IPS-NIHi11 (cell line): ENCODE results near the gene PAM16.

Experiments
- DNase-seq: peaks from one replicate; pipeline ENCODE4 v3.0.0; 2012; ENCODE audit warnings: mixed read lengths, low spot score

PAM16 gene

GRCh38 chr16:4371357-4372000 is 20.4 kb upstream of the PAM16 start, which contains the start of gene VASN:
Gene VASN (plus strand): TSS chr16:4371848. CDS start chr16:4380878, 9,030 bp downstream.
- DNase-seq = peak; percentile 98

- DNase-seq = no peak
These were observed 19.6 kb upstream of the PAM16 start for GRCh38 chr16:4370570-4371356.

GRCh38 chr16:4370151-4370550 is 19.0 kb upstream of the PAM16 start:
- no peak for DNase-seq

GRCh38 chr16:4369007-4369733 is 18.0 kb upstream of the PAM16 start:
- DNase-seq = no peak

- DNase-seq = no peak
These were observed 16.3 kb upstream of the PAM16 start for GRCh38 chr16:4367393-4367856.

GRCh38 chr16:4366016-4366415 is 14.9 kb upstream of the PAM16 start:
- no peak for DNase-seq

GRCh38 chr16:4365615-4366014 is 14.5 kb upstream of the PAM16 start:
- no peak for DNase-seq

GRCh38 chr16:4365014-4365406 is 13.9 kb upstream of the PAM16 start:
- DNase-seq = no peak

- no peak for DNase-seq
These were observed 13.3 kb upstream of the PAM16 start for GRCh38 chr16:4364196-4365013.

- no peak for DNase-seq
These were observed 11.5 kb upstream of the PAM16 start for GRCh38 chr16:4362476-4363135.

- DNase-seq = no peak
These were observed 10.8 kb upstream of the PAM16 start for GRCh38 chr16:4361944-4362311.

GRCh38 chr16:4361033-4361943 is 10.2 kb upstream of the PAM16 start:
- DNase-seq = no peak

- DNase-seq = peak; percentile 75
These were observed 9.5 kb upstream of the PAM16 start for GRCh38 chr16:4360538-4361021.

- no peak for DNase-seq
These were observed 8.8 kb upstream of the PAM16 start for GRCh38 chr16:4359914-4360313.

- DNase-seq = peak; percentile 93
These were observed 7.9 kb upstream of the PAM16 start for GRCh38 chr16:4358831-4359561.

GRCh38 chr16:4358236-4358635 is 7.1 kb upstream of the PAM16 start:
- no peak for DNase-seq

GRCh38 chr16:4356820-4357219 is 5.7 kb upstream of the PAM16 start:
- no peak for DNase-seq

GRCh38 chr16:4354512-4355409 is 3.6 kb upstream of the PAM16 start:
- DNase-seq = no peak
